Mesodermal cell (in vitro differentiated cells): ENCODE data around the gene CACNG4. TPM values are rescaled to one million over a fixed set of nuclear protein-coding genes. Genes with fewer than 3 reads are reported as not detected.

Experiments used
- H3K27ac ChIP-seq: 2 replicates; pipeline ENCODE4 v1.7.0; 2013; ENCODE audit warnings: mild to moderate bottlenecking, low read depth, low read length, moderate library complexity; ENCODE audit not compliant: severe bottlenecking
- H3K36me3 ChIP-seq: 2 replicates; pipeline ENCODE4 v1.7.1; 2013; ENCODE audit warnings: mild to moderate bottlenecking, low read length, moderate library complexity; ENCODE audit not compliant: control insufficient read depth, insufficient read depth
- H3K4me1 ChIP-seq: one replicate; pipeline ENCODE4 v1.7.1; 2013; ENCODE audit warnings: mild to moderate bottlenecking, low read length; ENCODE audit not compliant: insufficient read depth, control insufficient read depth, poor library complexity, severe bottlenecking
- H3K4me3 ChIP-seq: 2 replicates; pipeline ENCODE4 v1.7.0; 2013; ENCODE audit warnings: low read length, control low read depth, mild to moderate bottlenecking; ENCODE audit not compliant: insufficient read depth, poor library complexity, severe bottlenecking; ENCODE audit errors: extremely low read depth
- H3K9me3 ChIP-seq: 2 replicates; pipeline ENCODE4 v1.7.1; 2013; ENCODE audit warnings: mild to moderate bottlenecking, low read length, moderate library complexity; ENCODE audit not compliant: control insufficient read depth
- WGBS, 2 experiments: methylation state at CpG; one replicate each; pipeline ENCODE4 v1.1.5; 2013; ENCODE audit warnings: missing lambda C conversion rate in 2 of 2; ENCODE audit not compliant: insufficient coverage in 2 of 2; 5-methylcytosine and 5-hydroxymethylcytosine counted together
- polyA plus RNA-seq, 2 experiments: library from polyadenylated mRNA; stranded (reverse); fragments of 50-300 nt; gene quantifications; one replicate each; pipeline ENCODE4 v1.2.3, GENCODE V29; 2013

Gene CACNG4
- polyA plus RNA-seq (2013, experiment 1 of 2): 10.2 TPM
- polyA plus RNA-seq (2013, experiment 2 of 2): 9.3 TPM

DNA sequence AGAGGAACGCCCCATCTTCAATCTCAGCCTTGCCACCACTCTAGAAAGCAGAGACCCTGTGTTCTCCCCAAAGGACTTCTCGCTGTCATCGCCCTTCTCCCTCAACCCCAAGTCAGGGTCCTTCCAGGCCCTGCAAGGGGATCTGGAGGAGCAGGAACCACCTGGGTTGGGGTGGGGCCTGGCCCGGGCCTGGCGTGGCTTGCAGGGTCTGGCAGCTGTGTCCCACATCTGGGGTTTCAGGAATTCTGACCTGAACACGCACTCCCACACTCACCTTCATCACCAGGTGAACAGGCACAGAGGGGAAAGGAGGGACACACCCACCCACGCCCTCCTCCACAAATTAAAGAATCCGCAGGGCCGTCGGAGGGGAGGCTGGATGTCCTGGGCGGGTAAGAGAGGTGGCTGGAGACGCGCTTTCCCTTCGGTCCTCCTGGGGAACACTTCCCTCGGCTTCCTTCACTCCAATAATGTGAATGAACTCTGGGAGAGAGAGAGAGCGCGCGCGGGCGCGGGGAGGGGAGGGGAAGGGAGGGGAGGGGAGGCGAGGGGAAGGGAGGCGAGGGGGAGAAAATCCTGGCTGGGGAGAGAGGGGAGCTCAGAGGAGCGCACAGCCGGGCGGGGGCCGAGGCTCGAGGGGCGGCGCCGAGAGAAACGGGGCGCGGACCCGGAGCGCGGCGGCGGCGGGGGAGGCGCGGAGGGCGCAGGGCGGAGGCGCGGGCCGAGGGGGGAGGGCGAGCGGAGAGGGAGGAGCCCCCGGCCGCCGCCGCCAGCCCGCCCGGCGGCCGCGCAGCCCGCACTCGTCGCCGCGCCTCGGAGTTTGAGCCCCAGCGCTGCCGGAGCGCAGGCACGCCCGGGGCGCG, at the start of gene CACNG4:
CACNG4 (plus strand) TSS at position 799 of the 863 bp plus-strand sequence. CDS start 205 bp downstream, outside the sequence.
- H3K27ac ChIP-seq: no peak within 1 kb of the TSS
- 6 to 12% methylated on average over 13 to 15 of the region's 71 CpGs for WGBS, 2 experiments

DNA sequence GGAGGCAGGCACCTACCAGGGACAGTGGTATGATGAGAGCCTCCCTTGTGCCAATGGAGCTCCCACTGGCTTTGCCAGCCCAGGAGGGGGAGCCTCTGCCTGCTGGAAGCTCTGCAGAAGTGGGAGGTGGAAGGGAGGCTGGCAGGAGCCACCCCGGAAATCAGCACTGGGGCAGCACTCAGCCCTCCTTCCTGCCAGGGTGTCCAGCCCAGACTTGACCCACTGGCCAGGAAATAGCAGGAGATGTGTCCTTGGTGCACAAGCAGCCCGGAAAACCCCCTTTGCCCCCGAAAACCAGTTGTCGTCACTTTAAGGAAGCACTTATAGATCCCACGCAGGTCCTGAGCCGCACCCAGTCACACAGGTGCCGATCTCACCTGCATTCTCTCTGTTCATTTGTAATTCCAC, 49.3 kb upstream of the CACNG4 start:
- Histone ChIP-seq H3K27ac (no peak overlapping the region), H3K4me1 (no peaks in the 10 kb centered on the region), H3K36me3 (no peaks in the 10 kb centered on the region), H3K9me3 (no peaks in the 10 kb centered on the region), H3K4me3 (no peak overlapping the region)
- WGBS, 2 experiments: 84% methylated on average over 7 of the region's 7 CpGs

More for the DNA sequence above, at the start of gene CACNG4:
- no peaks in the 10 kb centered on the region for H3K9me3 ChIP-seq
- peak within 1 kb of the TSS; percentile 55 for H3K4me3 ChIP-seq
- peaks cover 7% of the 10 kb centered on the region for H3K4me1 ChIP-seq
- no peaks in the 10 kb centered on the region for H3K36me3 ChIP-seq

DNA sequence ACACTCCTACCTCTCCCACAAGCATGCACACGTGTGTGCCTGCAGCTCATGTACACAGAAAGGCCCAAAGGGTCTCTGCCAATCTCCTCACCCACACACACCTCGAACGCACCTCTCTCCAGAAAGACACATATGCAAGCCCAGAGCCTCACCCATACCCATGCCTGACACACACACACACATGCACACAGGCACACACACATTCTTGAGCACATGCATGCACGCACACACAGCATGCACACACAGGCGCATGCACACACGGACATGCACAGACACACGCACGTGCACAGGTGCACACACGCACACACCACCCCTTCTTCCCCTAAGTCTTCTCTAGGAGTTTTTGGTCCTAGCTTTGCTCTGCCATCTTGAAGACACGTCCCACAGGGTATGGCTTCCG, 48.7 kb upstream of the CACNG4 start:
- H3K27ac ChIP-seq: no peak overlapping the region
- 91% methylated on average over 10 to 11 of the region's 11 CpGs for WGBS, 2 experiments
- no peaks in the 10 kb centered on the region for H3K4me1 ChIP-seq
- no peaks in the 10 kb centered on the region for H3K9me3 ChIP-seq
- no peaks in the 10 kb centered on the region for H3K36me3 ChIP-seq
- H3K4me3 ChIP-seq: no peak overlapping the region

DNA sequence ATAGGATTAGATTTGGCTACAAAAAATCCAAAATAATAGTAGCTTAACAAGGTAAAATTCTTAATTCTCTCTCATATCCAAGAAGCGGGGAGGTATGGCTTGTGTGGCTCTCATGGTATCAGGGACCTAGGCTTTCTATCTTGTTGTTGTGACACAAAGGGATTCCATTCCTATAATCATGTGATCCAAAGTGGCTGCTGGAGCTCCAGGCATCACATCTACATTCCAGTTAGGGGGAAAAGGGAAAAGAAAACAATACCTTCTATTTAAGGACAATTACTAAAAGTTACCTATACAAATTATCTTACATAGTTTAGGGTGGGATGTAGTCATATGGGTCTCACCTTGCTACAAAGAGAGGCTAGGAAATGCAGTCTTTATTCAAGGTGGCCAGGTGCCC, 47.6 kb upstream of the CACNG4 start:
- no peaks in the 10 kb centered on the region for H3K9me3 ChIP-seq
- no CpG with 5 or more reads among the region's 1 CpG for WGBS, 2 experiments
- no peaks in the 10 kb centered on the region for H3K36me3 ChIP-seq
- no peaks in the 10 kb centered on the region for H3K4me1 ChIP-seq
- H3K27ac ChIP-seq: no peak overlapping the region
- no peak overlapping the region for H3K4me3 ChIP-seq

DNA sequence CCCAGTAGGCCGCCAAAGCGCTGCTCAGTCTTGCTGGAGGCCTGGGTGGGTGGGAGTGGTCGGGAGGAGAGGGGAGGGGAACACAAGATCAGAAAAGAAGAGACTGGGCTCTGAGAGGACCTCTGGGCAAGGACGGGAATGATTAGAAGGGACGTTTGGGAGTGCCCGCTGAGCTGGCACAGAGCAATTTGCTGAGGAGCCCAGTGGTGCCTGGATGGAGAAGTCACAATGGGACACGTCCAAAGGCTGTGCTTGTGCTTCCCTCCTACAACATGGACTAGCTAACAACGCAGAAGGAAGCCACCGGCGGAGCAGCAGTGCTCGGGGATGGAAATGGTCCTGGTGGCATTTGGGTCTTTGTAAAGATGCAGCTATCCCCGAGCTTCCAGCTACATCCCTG, 45.6 kb upstream of the CACNG4 start:
- WGBS, 2 experiments: 83 to 90% methylated on average over 8 to 9 of the region's 12 CpGs
- H3K4me1 ChIP-seq: no peaks in the 10 kb centered on the region
- no peak overlapping the region for H3K4me3 ChIP-seq
- no peaks in the 10 kb centered on the region for H3K36me3 ChIP-seq
- no peak overlapping the region for H3K27ac ChIP-seq
- H3K9me3 ChIP-seq: no peaks in the 10 kb centered on the region

DNA sequence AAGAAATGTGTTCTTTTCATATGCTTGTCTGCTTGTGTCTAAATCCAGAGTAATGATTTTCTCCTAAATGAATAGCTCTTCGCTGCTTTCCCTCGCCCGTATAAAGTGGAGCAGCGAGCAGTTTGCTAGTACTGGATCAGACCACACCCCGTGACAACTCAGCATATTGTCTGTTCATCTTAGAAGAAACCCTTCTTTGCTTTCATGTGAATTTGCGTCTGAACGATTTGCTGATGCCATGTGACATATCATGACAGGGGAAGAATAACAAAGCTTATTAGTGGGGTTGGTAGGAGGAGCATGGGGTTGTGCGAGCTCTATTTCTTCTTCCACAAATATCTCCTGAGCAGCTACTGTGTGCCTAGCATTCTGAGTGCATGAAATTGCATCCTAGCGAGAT, 44.1 kb upstream of the CACNG4 start:
- Histone ChIP-seq H3K4me1 (no peaks in the 10 kb centered on the region), H3K36me3 (no peaks in the 10 kb centered on the region), H3K27ac (no peak overlapping the region), H3K9me3 (no peaks in the 10 kb centered on the region), H3K4me3 (no peak overlapping the region)
- WGBS, 2 experiments: 92 to 98% methylated on average over 8 of the region's 9 CpGs

DNA sequence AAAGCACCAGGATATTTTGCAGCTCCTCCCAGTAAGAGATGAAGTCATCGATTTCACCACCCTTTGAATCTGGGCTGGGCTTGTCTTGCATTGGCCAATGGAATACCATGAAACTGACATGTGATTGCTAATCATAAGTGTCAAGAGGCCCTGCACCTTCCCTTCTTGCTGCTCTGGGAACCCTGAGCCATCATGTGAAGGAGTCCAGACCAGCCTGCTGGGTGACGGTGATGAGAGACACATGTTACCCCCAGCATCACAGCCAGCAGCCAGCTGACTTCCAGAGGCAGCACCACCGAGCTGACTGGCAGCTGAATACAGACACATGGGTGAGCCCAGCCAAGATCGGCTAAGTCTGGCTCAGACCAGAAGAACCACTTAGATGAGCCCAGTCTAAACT, 43.6 kb upstream of the CACNG4 start:
- no peak overlapping the region for H3K27ac ChIP-seq
- H3K4me3 ChIP-seq: no peak overlapping the region
- 89 to 92% methylated on average over 3 to 4 of the region's 4 CpGs for WGBS, 2 experiments
- no peaks in the 10 kb centered on the region for H3K9me3 ChIP-seq
- H3K36me3 ChIP-seq: no peaks in the 10 kb centered on the region
- no peaks in the 10 kb centered on the region for H3K4me1 ChIP-seq

DNA sequence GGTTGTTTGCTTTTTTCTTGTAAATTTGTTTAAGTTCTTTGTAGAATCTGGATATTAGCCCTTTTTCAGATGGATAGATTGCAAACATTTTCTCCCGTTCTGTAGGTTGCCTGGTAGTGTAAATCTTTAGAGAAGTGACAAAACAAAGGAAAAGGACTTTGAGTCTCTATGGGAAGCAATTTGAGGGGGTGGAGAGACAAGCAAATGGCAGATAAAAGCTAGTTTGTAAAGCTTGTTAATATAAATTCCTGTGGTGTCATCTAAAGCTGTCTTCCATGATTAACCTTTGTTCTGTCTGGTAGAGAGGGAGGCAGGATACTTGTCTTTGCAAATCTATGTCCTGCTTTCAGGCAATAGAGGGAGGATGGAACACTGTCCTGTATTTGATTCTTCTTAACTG, 40.6 kb upstream of the CACNG4 start:
- Histone ChIP-seq H3K27ac (no peak overlapping the region), H3K36me3 (no peaks in the 10 kb centered on the region), H3K4me1 (no peaks in the 10 kb centered on the region), H3K4me3 (no peak overlapping the region), H3K9me3 (no peaks in the 10 kb centered on the region)
- WGBS, 2 experiments: 63 to 90% methylated on average over 1 of the region's 1 CpG

DNA sequence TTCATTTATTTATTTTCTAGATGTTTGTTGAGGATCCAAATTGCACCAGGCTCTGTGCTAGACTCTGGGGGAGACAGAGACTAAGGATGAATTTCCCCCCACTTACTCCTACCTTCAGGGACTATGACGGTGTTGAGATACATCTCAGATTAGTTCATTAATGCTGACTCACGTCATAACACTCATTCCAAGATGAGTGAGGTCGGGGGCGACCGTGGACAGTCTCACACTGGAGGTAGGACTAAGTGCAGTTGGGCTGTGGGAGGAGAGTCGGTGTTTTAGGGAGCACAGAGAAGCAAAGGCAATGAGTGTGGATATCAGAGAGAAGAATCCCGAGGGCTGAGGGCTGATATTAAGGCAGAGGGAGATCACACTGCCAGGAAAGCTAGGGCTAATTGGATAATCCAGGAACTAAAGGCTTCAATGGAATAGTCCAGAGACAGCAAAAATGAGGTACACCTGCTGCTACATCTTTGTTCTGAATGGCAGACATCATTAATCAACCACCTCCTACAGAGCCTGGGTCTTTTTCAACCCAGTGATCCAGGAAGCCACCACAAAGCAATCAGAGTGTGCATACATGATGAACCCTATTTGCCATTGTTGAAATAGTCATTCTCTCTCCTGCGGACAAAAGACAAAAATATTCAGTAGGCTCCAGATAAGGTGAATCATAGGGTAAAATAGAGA, 38.6 kb upstream of the CACNG4 start:
- 94% methylated on average over 2 to 6 of the region's 8 CpGs for WGBS, 2 experiments
- Histone ChIP-seq H3K9me3 (no peaks in the 10 kb centered on the region), H3K36me3 (no peaks in the 10 kb centered on the region), H3K27ac (no peak overlapping the region), H3K4me1 (no peaks in the 10 kb centered on the region), H3K4me3 (no peak overlapping the region)

DNA sequence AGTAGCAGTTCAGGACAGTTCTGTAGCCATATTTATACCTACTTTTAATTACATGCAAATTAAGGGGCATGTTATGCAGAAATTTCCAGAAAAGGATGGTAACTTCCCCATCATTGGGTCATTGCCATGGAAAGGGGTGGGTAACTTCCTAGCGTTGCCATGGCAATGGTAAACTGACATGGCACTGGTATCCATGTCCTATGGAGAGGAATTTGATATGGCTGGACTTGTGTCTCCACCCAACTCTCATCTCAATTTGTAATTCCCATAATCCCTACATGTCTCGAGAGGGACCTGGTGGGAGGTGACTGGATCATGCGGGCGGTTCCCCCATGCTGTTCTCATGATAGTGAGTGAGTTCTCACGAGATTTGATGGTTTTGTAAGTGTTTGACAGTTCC, 35.6 kb upstream of the CACNG4 start:
- Histone ChIP-seq H3K4me1 (no peaks in the 10 kb centered on the region), H3K9me3 (no peaks in the 10 kb centered on the region), H3K27ac (no peak overlapping the region), H3K4me3 (no peak overlapping the region), H3K36me3 (no peaks in the 10 kb centered on the region)
- WGBS, 2 experiments: no CpG with 5 or more reads among the region's 5 CpGs

DNA sequence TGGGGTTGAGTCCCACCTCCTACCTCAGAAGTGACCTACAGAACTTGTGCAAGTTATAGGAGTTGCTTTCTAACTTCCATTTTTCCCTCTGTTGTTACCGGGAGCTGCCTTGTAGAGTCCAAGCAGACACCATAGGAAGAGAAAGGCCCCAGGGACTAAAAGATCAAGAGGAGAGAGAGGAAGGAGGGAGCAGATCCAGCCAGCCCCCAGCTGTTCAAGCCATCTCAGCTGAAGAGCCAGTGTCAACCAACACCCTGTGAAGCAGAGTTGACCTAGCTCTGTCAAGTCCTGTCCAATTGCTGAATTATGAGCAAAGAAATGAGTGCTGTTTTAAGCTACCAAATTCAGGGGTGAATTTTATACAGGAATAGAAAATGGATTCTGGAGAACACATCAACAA, 34.9 kb upstream of the CACNG4 start:
- Histone ChIP-seq H3K9me3 (no peaks in the 10 kb centered on the region), H3K36me3 (no peaks in the 10 kb centered on the region), H3K4me3 (no peak overlapping the region), H3K27ac (no peak overlapping the region), H3K4me1 (no peaks in the 10 kb centered on the region)
- WGBS, 2 experiments: no CpG with 5 or more reads among the region's 1 CpG
